Measurements from ENCODE around the gene GYS1.

GYS1 gene

DNA sequence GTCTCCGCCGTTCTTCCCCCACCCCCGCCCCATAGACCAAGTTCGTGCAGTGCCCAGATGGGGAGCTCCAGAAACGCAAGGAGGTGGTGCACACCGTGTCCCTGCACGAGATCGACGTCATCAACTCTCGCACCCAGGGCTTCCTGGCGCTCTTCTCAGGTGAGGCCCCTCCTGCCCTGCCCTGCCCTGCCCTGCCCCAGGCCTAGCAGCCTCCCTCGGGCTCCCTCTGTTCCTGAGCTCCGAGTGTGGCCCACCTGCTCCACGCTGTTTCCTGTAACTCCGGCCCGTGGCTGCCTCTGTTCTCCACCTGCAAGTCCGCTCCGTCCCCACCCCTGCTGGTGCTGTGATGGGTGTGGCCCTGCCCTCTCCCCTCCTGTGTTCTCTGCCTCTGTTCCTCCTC is 17.3 kb upstream of the GYS1 start:
- TF ChIP-seq CTCF (IDR thresholded peaks at IDR 0.05; ENCODE audit: low read length) (no peak), EZH2 (IDR thresholded peaks at IDR 0.05; ENCODE audit: borderline replicate concordance, low read length) (no peak)
- Histone ChIP-seq H3K4me1 (ENCODE audit: insufficient read depth, low read length, severe bottlenecking) (no peaks in the 10 kb centered on the region), H3K9ac (ENCODE audit: low read length) (no peak overlapping the region), H3K9me2 (ENCODE audit: low read depth, low read length) (no peaks in the 10 kb centered on the region), H4K20me1 (ENCODE audit: insufficient read depth, low read length) (no peaks in the 10 kb centered on the region), H3K36me3 (ENCODE audit: insufficient read depth, low read length) (peaks cover 84% of the 10 kb centered on the region), H3K4me3 (ENCODE audit: low read depth, low read length, poor library complexity, severe bottlenecking) (no peak overlapping the region), H3K9me3 (ENCODE audit: low read length) (no peaks in the 10 kb centered on the region), H2AFZ (ENCODE audit: low read length) (no peak overlapping the region), H3K4me2 (ENCODE audit: low read length) (no peak overlapping the region), H3K27ac (ENCODE audit: low read depth, low read length, poor library complexity, severe bottlenecking) (no peak overlapping the region), H3K79me2 (ENCODE audit: insufficient read depth, low read length) (no peaks in the 10 kb centered on the region), H3K27me3 (ENCODE audit: insufficient read depth, low read length) (no peaks in the 10 kb centered on the region), H3F3A (ENCODE audit: insufficient read depth, low read length) (no peaks in the 10 kb centered on the region)

GRCh38 chr19:49009828-49010227 is 16.7 kb upstream of the GYS1 start:
- Histone ChIP-seq H2AFZ (ENCODE audit: low read length) (no peak overlapping the region), H3K9me3 (ENCODE audit: low read length) (no peaks in the 10 kb centered on the region), H3K27ac (ENCODE audit: low read depth, low read length, poor library complexity, severe bottlenecking) (no peak overlapping the region), H3K4me2 (ENCODE audit: low read length) (no peak overlapping the region), H3K27me3 (ENCODE audit: insufficient read depth, low read length) (no peaks in the 10 kb centered on the region), H3K36me3 (ENCODE audit: insufficient read depth, low read length) (peaks cover 84% of the 10 kb centered on the region), H3F3A (ENCODE audit: insufficient read depth, low read length) (no peaks in the 10 kb centered on the region), H3K79me2 (ENCODE audit: insufficient read depth, low read length) (no peaks in the 10 kb centered on the region), H4K20me1 (ENCODE audit: insufficient read depth, low read length) (no peaks in the 10 kb centered on the region), H3K4me3 (ENCODE audit: low read depth, low read length, poor library complexity, severe bottlenecking) (no peak overlapping the region), H3K4me1 (ENCODE audit: insufficient read depth, low read length, severe bottlenecking) (no peaks in the 10 kb centered on the region), H3K9me2 (ENCODE audit: low read depth, low read length) (no peaks in the 10 kb centered on the region), H3K9ac (ENCODE audit: low read length) (no peak overlapping the region)
- no peak for TF ChIP-seq CTCF (IDR thresholded peaks at IDR 0.05; ENCODE audit: low read length)
- no peak for TF ChIP-seq EZH2 (IDR thresholded peaks at IDR 0.05; ENCODE audit: borderline replicate concordance, low read length)

GRCh38 chr19:49006905-49007304 is 13.8 kb upstream of the GYS1 start:
- H3K4me1 ChIP-seq (ENCODE audit: insufficient read depth, low read length, severe bottlenecking) = no peaks in the 10 kb centered on the region
- no peak overlapping the region for H3K9ac ChIP-seq (ENCODE audit: low read length)
- no peaks in the 10 kb centered on the region for H3K9me3 ChIP-seq (ENCODE audit: low read length)
- H2AFZ ChIP-seq (ENCODE audit: low read length) = no peak overlapping the region
- no peak overlapping the region for H3K27ac ChIP-seq (ENCODE audit: low read depth, low read length, poor library complexity, severe bottlenecking)
- no peak overlapping the region for H3K4me3 ChIP-seq (ENCODE audit: low read depth, low read length, poor library complexity, severe bottlenecking)
- no peaks in the 10 kb centered on the region for H3K27me3 ChIP-seq (ENCODE audit: insufficient read depth, low read length)
- H3K79me2 ChIP-seq (ENCODE audit: insufficient read depth, low read length) = no peaks in the 10 kb centered on the region
- peaks cover 84% of the 10 kb centered on the region for H3K36me3 ChIP-seq (ENCODE audit: insufficient read depth, low read length)
- H4K20me1 ChIP-seq (ENCODE audit: insufficient read depth, low read length) = no peaks in the 10 kb centered on the region
- H3F3A ChIP-seq (ENCODE audit: insufficient read depth, low read length) = no peaks in the 10 kb centered on the region
- no peak for TF ChIP-seq CTCF (IDR thresholded peaks at IDR 0.05; ENCODE audit: low read length)
- TF ChIP-seq EZH2 (IDR thresholded peaks at IDR 0.05; ENCODE audit: borderline replicate concordance, low read length) = no peak
- H3K4me2 ChIP-seq (ENCODE audit: low read length) = no peak overlapping the region
- H3K9me2 ChIP-seq (ENCODE audit: low read depth, low read length) = no peaks in the 10 kb centered on the region
